ENCODE data around the gene REEP6. TPM values are rescaled to one million over a fixed set of nuclear protein-coding genes. Genes with fewer than 3 reads are reported as not detected.

Gene REEP6
- total RNA-seq, 1 experiment from 2014 or later, result 10.5 TPM

GRCh38 chr19:1488282-1488601, 2.7 kb upstream of the REEP6 start:
- no peak for TF ChIP-seq CTCF (conservative IDR thresholded peaks at IDR 0.05)

More at GRCh38 chr19:1488282-1488601, 2.7 kb upstream of the REEP6 start:
- Histone ChIP-seq H3K18ac (ENCODE audit: insufficient read length, low read depth, low read length) (no peak overlapping the region), H3K27ac (ENCODE audit: insufficient read length, low read depth, low read length) (no peak overlapping the region), H4K8ac (replicated peaks; ENCODE audit: insufficient read length, low read depth, low read length) (no peak overlapping the region), H3K9me3 (ENCODE audit: control insufficient read depth, low read depth, low read length) (no peaks in the 10 kb centered on the region), H3K23me2 (ENCODE audit: insufficient read length, low read depth, low read length, poor library complexity, severe bottlenecking) (peaks cover 9% of the 10 kb centered on the region), H3K56ac (ENCODE audit: insufficient read length, low read depth, low read length) (no peak overlapping the region), H4K20me1 (ENCODE audit: control insufficient read depth, insufficient read depth, insufficient read length) (no peaks in the 10 kb centered on the region), H3K79me2 (ENCODE audit: insufficient read depth, low read length) (no peaks in the 10 kb centered on the region), H3T11ph (ENCODE audit: low read length) (no peak overlapping the region), H3K79me1 (ENCODE audit: insufficient read depth, low read depth, low read length, poor library complexity, severe bottlenecking) (no peaks in the 10 kb centered on the region), H3K4me2 (ENCODE audit: insufficient read depth, insufficient read length, low read length) (no peak overlapping the region), H3K9ac (ENCODE audit: extremely low read depth, insufficient read length, low read length) (no peak overlapping the region), H3K4me1 (ENCODE audit: insufficient read depth, low read length) (no peaks in the 10 kb centered on the region), H2BK120ac (ENCODE audit: low read depth, low read length, poor library complexity, severe bottlenecking) (no peak overlapping the region), H3K14ac (ENCODE audit: insufficient read depth, low read length) (no peak overlapping the region), H3K27me3 (ENCODE audit: insufficient read depth, low read length) (peaks cover 3% of the 10 kb centered on the region; the same call in 1 of the 2 replicates), H2BK15ac (ENCODE audit: low read depth, low read length) (no peak overlapping the region), H4K5ac (ENCODE audit: insufficient read length, low read depth, low read length) (no peak overlapping the region), H2BK5ac (ENCODE audit: insufficient read length, low read length) (no peak overlapping the region), H4K91ac (ENCODE audit: insufficient read length, low read depth, low read length) (no peak overlapping the region), H3K4ac (ENCODE audit: low read depth, low read length) (no peak overlapping the region), H3K23ac (ENCODE audit: insufficient read length, low read depth, low read length) (no peak overlapping the region), H2BK12ac (ENCODE audit: insufficient read length, low read depth, low read length) (no peak overlapping the region), H2AK5ac (ENCODE audit: insufficient read length, low read length) (no peak overlapping the region), H2AFZ (ENCODE audit: low read length) (no peak overlapping the region), H2BK20ac (ENCODE audit: low read depth, low read length, poor library complexity, severe bottlenecking) (no peak overlapping the region)
- Mint-ChIP-seq H3K27ac (no peak overlapping the region), H3K9me3 (no peaks in the 10 kb centered on the region; a peak in 1 of 5 replicates), H3K4me3 (no peak overlapping the region), H3K36me3 (ENCODE audit: insufficient read depth in 1 of 3, low read depth in 3 of 3) (no peaks in the 10 kb centered on the region; a peak in 1 of 7 replicates), H3K4me1 (peaks cover 4 to 13% of the 10 kb centered on the region in 2 experiments), H3K27me3 (ENCODE audit: low read depth) (peaks cover 19% of the 10 kb centered on the region)
- no CpG with 5 or more reads among the region's 11 CpGs for WGBS (ENCODE audit: extremely low coverage, insufficient read length, low lambda C conversion rate)
- no peak for DNase-seq
